DMS53 treated with DMSO at 0.1 percent for 48 hours (cell line): ENCODE measurements around the gene PIGZ.

ENCODE experiments used
- DNase-seq: peaks from one replicate; lab custom pipeline; 2025; ENCODE audit not compliant: unreplicated experiment; lab: John Stamatoyannopoulos, UW

Gene PIGZ

GRCh38 chr3:196927571-196928453 lies 40.8 kb downstream of the PIGZ start:
- DNase-seq = no peak

- no peak for DNase-seq
These were observed 47.9 kb downstream of the PIGZ start for GRCh38 chr3:196920733-196921132.

- peak; percentile 14 for DNase-seq
These were observed 49.7 kb downstream of the PIGZ start for GRCh38 chr3:196918968-196919367.

- DNase-seq = no peak
These were observed 51.6 kb downstream of the PIGZ start for GRCh38 chr3:196916995-196917394.

GRCh38 chr3:196916221-196916620 lies 52.4 kb downstream of the PIGZ start:
- no peak for DNase-seq

GRCh38 chr3:196915375-196915774 lies 53.3 kb downstream of the PIGZ start:
- no peak for DNase-seq

- no peak for DNase-seq
These were observed 53.8 kb downstream of the PIGZ start for GRCh38 chr3:196914866-196915265.

- no peak for DNase-seq
These were observed 64.9 kb downstream of the PIGZ start for GRCh38 chr3:196903740-196904139.

GRCh38 chr3:196902296-196902695 lies 66.3 kb downstream of the PIGZ start:
- DNase-seq = no peak

- DNase-seq = no peak
These were observed 66.9 kb downstream of the PIGZ start for GRCh38 chr3:196901768-196902167.
